Parathyroid adenoma (tissue), 2 donors: ENCODE measurements around the gene PLXNC1.

Experiments used
- H2AFZ ChIP-seq: fragments of 300-600 bp; sonication (generic); one replicate; pipeline ENCODE4 v1.7.0; 2017; ENCODE audit warnings: antibody characterized with exemption, mild to moderate bottlenecking
- H3K27ac ChIP-seq: fragments of 300-600 bp; sonication (generic); one replicate; pipeline ENCODE4 v1.7.0; 2017
- H3K27me3 ChIP-seq: fragments of 300-600 bp; sonication (generic); one replicate; pipeline ENCODE4 v1.7.0; 2017; ENCODE audit warnings: low read length; ENCODE audit not compliant: control insufficient read depth, insufficient read depth
- H3K36me3 ChIP-seq: fragments of 300-600 bp; sonication (generic); one replicate; pipeline ENCODE4 v1.7.0; 2017; ENCODE audit warnings: low read length; ENCODE audit not compliant: control insufficient read depth, insufficient read depth
- H3K4me1 ChIP-seq: fragments of 300-600 bp; sonication (generic); one replicate; pipeline ENCODE4 v1.7.0; 2017; ENCODE audit warnings: control low read depth
- H3K4me2 ChIP-seq: fragments of 300-600 bp; sonication (generic); one replicate; pipeline ENCODE4 v1.7.0; 2017; ENCODE audit warnings: low read length
- H3K4me3 ChIP-seq: fragments of 300-600 bp; sonication (generic); one replicate; pipeline ENCODE4 v1.7.0; 2017; ENCODE audit warnings: low read depth, low read length
- H3K79me2 ChIP-seq: fragments of 300-600 bp; sonication (generic); one replicate; pipeline ENCODE4 v1.7.0; 2017; ENCODE audit warnings: control low read depth
- H3K9ac ChIP-seq: fragments of 300-600 bp; sonication (generic); one replicate; pipeline ENCODE4 v1.7.0; 2017; ENCODE audit warnings: mild to moderate bottlenecking
- H3K9me3 ChIP-seq: fragments of 300-600 bp; sonication (generic); one replicate; pipeline ENCODE4 v1.7.0; 2017; ENCODE audit warnings: low read length; ENCODE audit not compliant: control insufficient read depth
- CTCF ChIP-seq: fragments of 300-600 bp; sonication (generic); IDR thresholded peaks from one replicate; pipeline ENCODE4 v1.7.0; 2017; ENCODE audit warnings: antibody characterized with exemption, mild to moderate bottlenecking
- donor health status: primary hyperparathyroidism.

The PLXNC1 gene

DNA sequence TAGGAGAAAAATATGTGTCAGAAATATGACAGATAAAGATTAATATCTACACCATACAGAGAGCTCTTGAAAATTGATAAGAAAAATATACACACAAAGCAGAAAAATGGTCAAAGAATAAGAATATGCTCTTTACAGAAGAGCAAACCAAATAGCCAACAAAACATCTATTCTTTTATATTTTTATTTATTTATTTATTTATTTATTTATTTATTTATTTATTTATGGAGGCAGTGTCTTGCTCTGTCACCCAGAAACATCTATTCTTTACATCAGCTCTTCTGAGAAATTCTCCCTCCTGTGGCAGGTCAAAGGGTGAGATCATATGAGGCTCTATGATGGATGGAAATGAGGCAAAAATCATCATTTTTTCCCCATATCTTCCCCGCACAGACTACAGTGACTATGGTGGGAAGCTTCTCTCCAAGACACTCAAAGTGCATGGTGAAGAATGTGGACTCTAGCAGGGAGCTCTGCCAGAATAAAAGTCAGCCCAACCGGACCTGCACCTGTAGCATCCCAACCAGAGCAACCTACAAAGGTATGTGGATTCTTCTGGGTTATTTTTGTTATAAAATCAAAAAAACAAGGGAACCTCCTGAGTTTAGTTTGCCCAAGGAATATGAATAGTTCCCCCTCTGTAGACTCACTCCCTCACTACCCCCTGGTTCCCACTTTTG lies 71.4 kb downstream of the PLXNC1 start:
- Histone ChIP-seq H3K4me2 (no peak overlapping the region), H3K4me1 (no peaks in the 10 kb centered on the region), H3K27me3 (no peaks in the 10 kb centered on the region), H2AFZ (no peak overlapping the region), H3K27ac (no peak overlapping the region), H3K9me3 (no peaks in the 10 kb centered on the region), H3K4me3 (no peak overlapping the region), H3K36me3 (no peaks in the 10 kb centered on the region), H3K9ac (no peak overlapping the region), H3K79me2 (no peaks in the 10 kb centered on the region)
- TF ChIP-seq CTCF, result no peak

DNA sequence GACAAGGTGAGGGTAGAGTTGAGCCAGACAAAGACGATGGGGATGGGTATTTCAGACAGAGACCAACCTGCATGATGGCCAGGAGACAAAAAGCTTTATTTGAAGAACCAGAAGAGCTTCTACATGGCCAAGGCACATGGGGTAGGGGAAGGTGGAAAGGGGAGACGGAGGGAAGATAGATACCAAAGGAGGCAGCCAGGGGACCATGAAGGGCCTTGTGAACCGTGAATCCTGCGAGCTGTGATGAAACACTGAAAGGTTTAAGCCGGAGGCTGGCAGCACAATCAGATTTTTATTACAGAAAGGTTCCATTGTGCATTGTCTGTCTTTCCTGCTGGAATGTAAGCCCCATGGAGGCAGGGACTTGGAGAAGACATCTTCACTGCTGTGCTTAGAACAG lies 72.4 kb downstream of the PLXNC1 start:
- Histone ChIP-seq H3K27ac (no peak overlapping the region), H3K9ac (no peak overlapping the region), H3K27me3 (no peaks in the 10 kb centered on the region), H3K79me2 (no peaks in the 10 kb centered on the region), H3K9me3 (no peaks in the 10 kb centered on the region), H3K36me3 (no peaks in the 10 kb centered on the region), H3K4me3 (no peak overlapping the region), H3K4me2 (no peak overlapping the region), H3K4me1 (no peaks in the 10 kb centered on the region), H2AFZ (no peak overlapping the region)
- TF ChIP-seq CTCF, result no peak

DNA sequence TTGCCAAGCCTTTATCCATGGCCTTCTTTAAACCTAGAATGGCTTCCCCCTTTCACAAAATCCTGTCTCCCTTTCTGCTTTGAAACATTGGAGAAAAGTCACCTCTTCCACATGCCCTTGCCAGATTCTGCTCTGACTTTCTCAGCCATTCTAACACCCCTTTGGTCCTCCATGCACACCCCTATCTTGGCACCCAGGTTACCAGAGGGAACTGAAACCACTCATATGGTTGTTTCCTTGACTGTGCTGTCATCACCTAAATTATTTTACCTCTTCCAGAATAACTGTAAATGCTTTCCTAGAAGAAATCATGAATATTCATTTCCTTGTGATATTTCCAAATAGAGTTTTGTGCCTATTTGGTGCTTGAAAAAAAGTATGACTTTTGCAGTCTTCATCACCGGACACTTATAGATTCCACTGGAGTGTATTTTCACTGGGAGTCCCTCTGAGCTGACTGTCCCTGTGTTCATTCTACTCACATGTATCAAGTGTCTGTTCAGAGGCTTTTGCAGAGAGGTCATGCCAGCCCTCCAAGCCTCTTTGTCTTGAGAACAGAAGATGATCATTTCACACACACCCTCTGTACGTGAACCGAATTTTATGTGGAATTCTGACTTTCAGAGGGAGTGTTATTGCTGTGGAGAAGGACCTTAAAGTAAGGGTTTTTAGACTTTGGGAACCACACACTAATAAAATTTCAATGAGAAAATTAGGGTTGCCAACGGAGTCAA lies 74.1 kb downstream of the PLXNC1 start:
- Histone ChIP-seq H3K27ac (no peak overlapping the region), H3K9me3 (no peaks in the 10 kb centered on the region), H2AFZ (no peak overlapping the region), H3K4me1 (no peaks in the 10 kb centered on the region), H3K79me2 (no peaks in the 10 kb centered on the region), H3K36me3 (no peaks in the 10 kb centered on the region), H3K9ac (no peak overlapping the region), H3K4me3 (no peak overlapping the region), H3K4me2 (no peak overlapping the region), H3K27me3 (no peaks in the 10 kb centered on the region)
- TF ChIP-seq CTCF, result no peak

- H3K9me3 ChIP-seq, result no peaks in the 10 kb centered on the region
- no peaks in the 10 kb centered on the region for H3K4me1 ChIP-seq
- H3K79me2 ChIP-seq, result no peaks in the 10 kb centered on the region
- H2AFZ ChIP-seq, result no peak overlapping the region
- H3K27ac ChIP-seq, result no peak overlapping the region
- TF ChIP-seq CTCF, result no peak
- no peak overlapping the region for H3K4me2 ChIP-seq
- no peak overlapping the region for H3K9ac ChIP-seq
- no peaks in the 10 kb centered on the region for H3K27me3 ChIP-seq
- no peaks in the 10 kb centered on the region for H3K36me3 ChIP-seq
- no peak overlapping the region for H3K4me3 ChIP-seq
Measured at GRCh38 chr12:94223842-94224241, 75.5 kb downstream of the PLXNC1 start.
